Uterus (tissue), 4 donors: ENCODE measurements around the gene PRDM11. TPM values are rescaled to one million over a fixed set of nuclear protein-coding genes. Genes with fewer than 3 reads are reported as not detected.
"Not testable (repeated sequence)": the region's sequence is repeated elsewhere in the genome, so short reads cannot be mapped to it uniquely, and the experiment has no call there.

Experiments
- DNase-seq, 2 donors: peaks; one replicate each; pipeline ENCODE4 v3.0.0-alpha.2; 2019 to 2020
- H3K27ac ChIP-seq, 2 donors: fragments of 200-600 bp; sonication (generic); 1 replicate in 1 of 2; 2 replicates in 1 of 2; pipeline ENCODE4 v1.5.1; 2016 to 2018
- H3K27me3 ChIP-seq, 2 donors: fragments of 200-600 bp; sonication (generic); one replicate each; pipeline ENCODE4 v1.5.1; 2018 to 2019; ENCODE audit warnings: control low read depth in 1 of 2
- H3K36me3 ChIP-seq, 2 donors: fragments of 200-600 bp; sonication (generic); one replicate each; pipeline ENCODE4 v1.5.1; 2019; ENCODE audit warnings: control low read depth in 1 of 2
- H3K4me1 ChIP-seq, 2 donors: fragments of 200-600 bp; sonication (generic); one replicate each; pipeline ENCODE4 v1.5.1; 2018 to 2019; ENCODE audit warnings: control low read depth in 1 of 2
- H3K4me3 ChIP-seq, 2 donors: fragments of 200-600 bp; sonication (generic); 1 replicate in 1 of 2; 2 replicates in 1 of 2; pipeline ENCODE4 v1.5.1; 2018 to 2019; ENCODE audit warnings: mild to moderate bottlenecking in 1 of 2
- H3K9me3 ChIP-seq, 2 donors: fragments of 200-600 bp; sonication (generic); one replicate each; pipeline ENCODE4 v1.5.1; 2019; ENCODE audit warnings: control low read depth in 1 of 2
- CTCF ChIP-seq, 4 experiments: fragments of 200-600 bp in 2 of 4; fragments of 450-650 bp in 2 of 4; sonication (generic) in 2 of 4; IDR thresholded peaks; one replicate each; pipeline ENCODE4 v1.5.1; 2016 to 2019; ENCODE audit warnings: antibody characterized with exemption in 4 of 4, mild to moderate bottlenecking in 2 of 4, moderate library complexity in 1 of 4
- POLR2A ChIP-seq, 2 donors: fragments of 450-650 bp; IDR thresholded peaks; one replicate each; pipeline ENCODE4 v1.6.1; 2016; ENCODE audit warnings: antibody characterized with exemption in 2 of 2, mild to moderate bottlenecking in 1 of 2, moderate library complexity in 1 of 2
- intact Hi-C: fragments of 100-400 bp; cut with DNase I; formaldehyde crosslinking; loops from one replicate; pipeline ENCODE4 v1.15.1; 2023; ENCODE audit warnings: low total_unique reads
- total RNA-seq, 4 donors: library from RNA; depleted of rRNA in 3 of 4; stranded (reverse); fragments of >200 nt in 3 of 4; gene quantifications; one replicate each; pipeline versions ENCODE4 v1.1.0 to v1.2.4, GENCODE V29; 2014 to 2023
- donor health status: DM: yes; HTN: yes; CAD: no.

Gene PRDM11
- total RNA-seq, 4 donors from 2014 or later = 7.4 to 318 (median 58.5) TPM

- DNase-seq = no peak
- Histone ChIP-seq H3K4me1 (no peaks in the 10 kb centered on the region), H3K27me3 (no peaks in the 10 kb centered on the region), H3K27ac (no peak overlapping the region), H3K4me3 (no peak overlapping the region), H3K9me3 (no peaks in the 10 kb centered on the region), H3K36me3 (no peaks in the 10 kb centered on the region)
- TF ChIP-seq CTCF (IDR thresholded peaks at IDR 0.05) (no peak), POLR2A (IDR thresholded peaks at IDR 0.05) (no peak)
- intact Hi-C loops = no loop called here
Observed at GRCh38 chr11:45243967-45244366, 97.5 kb downstream of the PRDM11 start.

DNA sequence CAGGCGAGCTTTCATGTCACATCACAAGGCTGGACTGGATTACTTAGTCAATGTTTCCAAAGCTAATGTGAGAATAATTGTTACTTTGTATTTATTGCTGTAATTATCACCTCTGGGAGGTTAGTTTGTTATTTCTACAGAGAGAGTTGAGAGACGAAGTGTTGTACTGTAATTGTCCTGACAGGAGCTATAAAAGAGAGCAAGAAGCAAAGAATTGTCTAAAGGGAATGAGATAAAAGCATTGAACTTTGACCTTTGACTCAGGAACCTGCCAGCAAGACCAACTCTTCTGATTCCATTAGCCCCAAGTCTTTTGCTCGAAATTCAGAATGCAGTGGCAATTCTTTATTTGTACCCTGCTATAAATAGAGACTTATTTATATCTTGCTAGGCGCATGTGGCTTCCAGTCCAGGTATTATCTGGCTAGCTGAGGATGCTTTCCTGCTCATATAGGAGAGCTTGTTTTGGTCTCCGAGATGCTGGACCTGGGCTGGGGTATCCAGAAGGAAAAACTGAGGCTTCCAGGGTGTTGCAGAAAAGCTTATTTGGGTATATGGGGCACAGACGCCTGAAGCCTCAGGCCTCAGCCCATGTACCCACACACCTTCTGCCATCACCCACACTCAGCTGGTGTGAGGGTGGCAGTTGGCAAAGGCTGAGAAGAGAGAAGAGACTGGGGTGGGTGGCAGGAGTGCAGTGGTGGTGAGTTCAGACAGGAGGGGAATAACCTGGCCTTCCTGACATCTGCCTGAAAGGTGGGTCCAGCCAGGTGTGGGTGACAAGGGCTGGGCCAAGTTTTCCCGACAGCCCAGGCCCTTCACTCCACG, 99.0 kb downstream of the PRDM11 start:
- Histone ChIP-seq H3K27me3 (no peaks in the 10 kb centered on the region), H3K36me3 (no peaks in the 10 kb centered on the region), H3K27ac (no peak overlapping the region), H3K9me3 (no peaks in the 10 kb centered on the region), H3K4me1 (no peaks in the 10 kb centered on the region), H3K4me3 (no peak overlapping the region)
- no peak for DNase-seq
- intact Hi-C loops = loop anchor here (2.0 kb wide), 1 partner anchor 19 kb away; no protein-coding TSS in a partner anchor
- TF ChIP-seq POLR2A (IDR thresholded peaks at IDR 0.05) = no peak
- TF ChIP-seq CTCF (IDR thresholded peaks at IDR 0.05) = no peak

DNA sequence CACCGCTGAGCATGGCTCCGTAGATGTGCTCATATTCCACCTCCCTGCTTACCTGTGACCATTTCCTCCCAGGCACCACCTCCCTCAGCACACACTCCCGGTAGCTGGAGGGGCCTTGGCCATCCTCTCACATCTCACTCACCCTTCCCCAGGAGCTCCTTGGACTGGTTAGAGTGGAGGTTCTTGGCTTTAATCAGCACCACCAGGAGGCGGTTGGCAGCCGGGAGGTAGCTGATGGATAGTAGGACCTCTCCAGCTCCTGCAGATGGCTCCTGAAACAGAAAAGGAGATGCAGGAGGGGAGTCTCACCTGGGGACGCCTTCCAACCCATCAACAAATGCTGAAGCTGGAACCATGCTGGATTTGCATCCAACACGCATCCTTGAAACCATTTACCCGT, 99.8 kb downstream of the PRDM11 start:
- Histone ChIP-seq H3K4me3 (no peak overlapping the region), H3K9me3 (no peaks in the 10 kb centered on the region), H3K27me3 (no peaks in the 10 kb centered on the region), H3K27ac (no peak overlapping the region), H3K4me1 (no peaks in the 10 kb centered on the region), H3K36me3 (no peaks in the 10 kb centered on the region)
- intact Hi-C loops = loop anchor here (2.0 kb wide), 1 partner anchor 19 kb away; no protein-coding TSS in a partner anchor
- no peak for TF ChIP-seq CTCF (IDR thresholded peaks at IDR 0.05)
- DNase-seq = no peak

DNA sequence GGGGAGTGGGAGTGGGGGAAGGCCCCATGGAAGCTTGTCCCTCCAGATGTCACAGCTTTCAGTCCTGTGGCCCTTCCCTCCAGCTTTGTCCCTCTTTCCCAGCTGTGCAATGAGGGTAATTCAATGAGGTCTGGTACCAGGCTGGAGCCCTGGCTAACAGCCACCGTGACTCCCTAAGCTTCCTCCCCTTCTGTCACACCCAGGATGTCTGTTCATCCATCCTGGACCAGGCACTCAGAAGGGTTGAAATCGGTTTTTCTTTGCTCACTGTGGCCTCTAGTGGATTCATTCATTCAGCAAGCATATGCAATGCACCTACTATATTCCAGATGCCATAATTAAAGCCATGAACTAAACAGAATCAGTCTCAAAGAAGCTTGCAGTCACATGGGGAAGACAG, 101.0 kb downstream of the PRDM11 start:
- H3K27ac ChIP-seq = no peak overlapping the region
- no peak for DNase-seq
- H3K36me3 ChIP-seq = no peaks in the 10 kb centered on the region
- H3K4me3 ChIP-seq = no peak overlapping the region
- no peaks in the 10 kb centered on the region for H3K4me1 ChIP-seq
- TF ChIP-seq POLR2A (IDR thresholded peaks at IDR 0.05) = no peak
- no peak for TF ChIP-seq CTCF (IDR thresholded peaks at IDR 0.05)
- H3K27me3 ChIP-seq = no peaks in the 10 kb centered on the region
- intact Hi-C loops = loop anchor here (2.0 kb wide), 1 partner anchor 21 kb away; no protein-coding TSS in a partner anchor
- H3K9me3 ChIP-seq = no peaks in the 10 kb centered on the region

DNA sequence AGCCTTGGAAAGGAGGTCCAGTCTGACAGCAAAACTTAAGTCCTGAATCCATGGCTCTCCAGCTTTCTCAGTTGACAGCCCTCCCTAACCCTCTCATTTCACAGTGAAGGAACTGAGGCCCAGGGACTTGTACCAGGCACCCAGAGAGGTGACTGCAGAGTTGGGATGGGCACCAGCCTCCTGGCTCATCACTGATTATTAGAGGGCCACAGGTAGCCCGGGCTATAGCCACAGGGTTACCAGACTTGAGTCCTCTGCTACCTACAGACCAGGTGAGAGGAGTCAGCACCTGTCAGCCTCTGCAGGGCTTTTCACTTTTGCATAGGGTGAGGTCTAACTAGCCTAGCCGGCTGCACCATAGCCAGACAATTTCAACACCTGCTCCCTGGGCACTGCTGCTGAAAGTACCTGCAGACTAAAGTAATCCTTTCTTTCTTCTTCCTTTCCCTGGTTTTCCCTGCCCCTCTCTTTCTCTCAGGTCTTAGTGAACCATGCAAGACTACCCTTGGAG, 102.1 kb downstream of the PRDM11 start:
- Histone ChIP-seq H3K4me1 (no peaks in the 10 kb centered on the region), H3K4me3 (no peak overlapping the region), H3K9me3 (no peaks in the 10 kb centered on the region), H3K27me3 (no peaks in the 10 kb centered on the region), H3K36me3 (no peaks in the 10 kb centered on the region), H3K27ac (no peak overlapping the region)
- TF ChIP-seq POLR2A (IDR thresholded peaks at IDR 0.05) (no peak), CTCF (IDR thresholded peaks at IDR 0.05) (no peak)
- DNase-seq = no peak
- intact Hi-C loops = no loop called here

DNA sequence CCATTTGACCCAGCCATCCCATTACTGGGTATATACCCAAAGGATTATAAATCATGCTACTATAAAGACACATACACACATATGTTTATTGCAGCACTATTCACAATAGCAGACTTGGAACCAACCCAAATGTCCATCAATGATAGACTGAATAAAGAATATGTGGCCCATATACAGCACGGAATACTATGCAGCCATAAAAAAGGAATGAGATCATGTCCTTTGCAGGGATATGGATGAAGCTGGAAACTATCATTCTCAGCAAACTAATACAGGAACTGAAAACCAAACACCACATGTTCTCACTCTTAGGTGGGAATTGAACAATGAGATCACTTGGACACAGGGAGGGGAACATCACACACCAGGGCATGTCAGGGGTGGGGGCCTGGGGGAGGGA, 102.9 kb downstream of the PRDM11 start:
- H3K27ac ChIP-seq, intact Hi-C loops, H3K9me3 ChIP-seq, H3K27me3 ChIP-seq, H3K4me1 ChIP-seq, H3K36me3 ChIP-seq, H3K4me3 ChIP-seq, DNase-seq: not testable (repeated sequence)
